NCI-H460 (cell line): Measurements from ENCODE around the gene KCNT1. TPM values are rescaled to one million over a fixed set of nuclear protein-coding genes. Genes with fewer than 3 reads are reported as not detected.

Experiments
- DNase-seq: peaks from one replicate; pipeline ENCODE4 v3.0.0-alpha.2; 2016; ENCODE audit warnings: low read depth; ENCODE audit errors: extremely low read depth
- total RNA-seq: library from RNA; depleted of rRNA; stranded (reverse); fragments of >200 nt; shearing (Covaris generic); gene quantifications from 2 replicates; pipeline ENCODE4 v1.2.3, GENCODE V29; 2014

Gene KCNT1
- total RNA-seq, 1 experiment from 2014 or later: not detected

- DNase-seq: no peak
Measured at GRCh38 chr9:135761150-135761844, 59.3 kb downstream of the KCNT1 start.

GRCh38 chr9:135761845-135762168 lies 59.8 kb downstream of the KCNT1 start:
- no peak for DNase-seq

GRCh38 chr9:135762921-135763320 lies 60.9 kb downstream of the KCNT1 start:
- no peak for DNase-seq

GRCh38 chr9:135763716-135764446 lies 61.9 kb downstream of the KCNT1 start:
- no peak for DNase-seq

- DNase-seq: no peak
Measured at GRCh38 chr9:135764731-135765130, 62.7 kb downstream of the KCNT1 start.

GRCh38 chr9:135765416-135765815 lies 63.4 kb downstream of the KCNT1 start:
- no peak for DNase-seq

GRCh38 chr9:135766251-135766650 lies 64.3 kb downstream of the KCNT1 start:
- DNase-seq: no peak

DNA sequence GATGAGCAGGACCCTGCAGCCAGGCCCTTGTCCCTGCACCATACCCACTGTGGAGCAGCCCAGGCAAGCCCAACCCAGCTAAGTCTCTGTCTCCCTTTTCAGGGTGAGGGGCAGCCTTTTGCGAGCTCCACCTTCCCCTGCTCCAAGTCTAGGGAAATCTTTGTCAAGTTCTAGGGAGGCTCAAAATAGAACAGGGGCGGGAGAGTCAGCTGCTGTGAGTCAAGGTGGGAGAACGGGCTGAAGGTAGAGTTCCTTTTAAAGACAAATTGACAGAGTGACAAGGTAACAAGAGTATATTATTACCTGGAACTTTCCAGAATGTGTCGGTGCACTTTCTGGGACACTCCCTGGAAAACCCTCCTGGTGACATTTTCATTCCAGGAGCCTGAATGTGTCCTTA lies 64.7 kb downstream of the KCNT1 start:
- no peak for DNase-seq

GRCh38 chr9:135768516-135769218 lies 66.7 kb downstream of the KCNT1 start:
- no peak for DNase-seq

DNA sequence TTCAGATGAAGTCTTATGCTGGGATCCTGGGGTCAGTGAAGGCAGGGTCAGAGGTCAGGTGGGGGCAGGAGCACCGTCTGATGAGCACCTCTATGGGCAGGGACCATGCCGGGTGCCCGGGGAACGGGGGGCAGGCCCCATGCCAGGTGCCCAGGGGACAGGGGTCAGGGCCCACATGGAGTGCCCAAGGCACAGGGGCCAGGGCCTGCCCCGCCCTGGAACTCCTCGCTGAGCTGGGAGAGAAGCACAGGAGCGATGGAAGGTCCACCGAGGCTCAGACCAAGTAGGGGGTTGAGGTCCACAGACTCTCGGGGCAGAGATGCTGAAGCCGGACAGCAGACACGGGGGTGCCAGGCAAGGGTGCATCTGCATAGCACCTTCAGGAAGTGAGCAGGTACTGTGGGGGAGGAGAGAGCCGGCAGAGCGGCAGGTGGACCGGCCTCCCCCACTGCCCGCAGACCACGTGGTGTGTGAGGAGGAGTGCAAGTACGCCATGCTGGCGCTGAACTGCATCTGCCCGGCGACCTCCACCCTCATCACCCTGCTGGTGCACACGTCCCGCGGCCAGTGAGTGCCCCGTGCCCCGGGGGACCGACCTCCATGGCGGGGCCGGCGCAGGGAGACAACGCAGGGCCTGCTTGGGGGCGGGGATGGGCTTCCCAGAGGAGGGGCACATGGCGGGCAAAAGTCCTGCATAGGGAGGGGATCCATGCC lies 67.7 kb downstream of the KCNT1 start:
- DNase-seq: no peak

- DNase-seq: no peak
Measured at GRCh38 chr9:135770203-135770535, 68.2 kb downstream of the KCNT1 start.

DNA sequence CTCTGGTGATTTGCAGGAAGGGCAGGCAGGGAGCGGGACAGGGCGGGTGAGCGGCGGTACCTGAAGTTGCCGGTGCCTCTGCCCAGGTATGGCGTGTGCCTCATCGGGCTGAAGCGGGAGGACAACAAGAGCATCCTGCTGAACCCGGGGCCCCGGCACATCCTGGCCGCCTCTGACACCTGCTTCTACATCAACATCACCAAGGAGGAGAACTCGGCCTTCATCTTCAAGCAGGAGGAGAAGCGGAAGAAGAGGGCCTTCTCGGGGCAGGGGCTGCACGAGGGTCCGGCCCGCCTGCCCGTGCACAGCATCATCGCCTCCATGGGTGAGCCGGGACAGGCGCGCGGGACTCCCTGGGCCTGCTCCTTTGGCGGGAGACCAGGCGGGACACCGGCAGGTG lies 68.8 kb downstream of the KCNT1 start:
- no peak for DNase-seq

DNA sequence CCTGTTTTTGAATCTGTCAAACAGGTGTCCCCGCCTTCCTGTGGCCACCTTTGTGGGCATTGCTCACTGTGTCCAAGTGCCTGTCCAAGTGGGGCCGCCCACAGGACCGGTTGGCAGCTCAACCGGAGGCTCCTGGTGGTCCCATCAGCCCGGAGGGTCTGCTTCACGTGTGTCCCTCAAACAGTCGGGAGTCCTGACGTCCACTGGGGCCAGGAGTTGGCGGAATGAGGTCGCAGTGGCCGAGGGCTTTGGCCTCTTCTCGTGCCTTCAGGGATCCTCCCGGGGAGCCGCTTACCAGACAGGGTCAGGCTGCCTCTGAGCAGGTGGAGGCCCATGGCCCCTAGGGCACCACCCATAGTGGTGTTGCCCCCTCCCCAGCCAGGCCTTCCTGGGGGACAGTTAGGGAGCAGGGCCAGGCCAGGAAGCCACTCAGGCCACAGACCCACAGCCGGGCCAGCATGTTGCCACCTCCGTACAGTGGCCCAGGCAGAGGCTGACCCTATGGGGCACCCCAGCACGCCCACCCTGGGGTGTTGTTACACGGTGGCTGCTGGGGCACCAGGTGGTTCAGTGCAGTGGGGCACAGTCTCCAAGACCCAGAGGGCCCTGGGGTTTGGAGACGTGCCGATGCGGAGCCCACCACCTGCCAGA lies 69.5 kb downstream of the KCNT1 start:
- no peak for DNase-seq

DNA sequence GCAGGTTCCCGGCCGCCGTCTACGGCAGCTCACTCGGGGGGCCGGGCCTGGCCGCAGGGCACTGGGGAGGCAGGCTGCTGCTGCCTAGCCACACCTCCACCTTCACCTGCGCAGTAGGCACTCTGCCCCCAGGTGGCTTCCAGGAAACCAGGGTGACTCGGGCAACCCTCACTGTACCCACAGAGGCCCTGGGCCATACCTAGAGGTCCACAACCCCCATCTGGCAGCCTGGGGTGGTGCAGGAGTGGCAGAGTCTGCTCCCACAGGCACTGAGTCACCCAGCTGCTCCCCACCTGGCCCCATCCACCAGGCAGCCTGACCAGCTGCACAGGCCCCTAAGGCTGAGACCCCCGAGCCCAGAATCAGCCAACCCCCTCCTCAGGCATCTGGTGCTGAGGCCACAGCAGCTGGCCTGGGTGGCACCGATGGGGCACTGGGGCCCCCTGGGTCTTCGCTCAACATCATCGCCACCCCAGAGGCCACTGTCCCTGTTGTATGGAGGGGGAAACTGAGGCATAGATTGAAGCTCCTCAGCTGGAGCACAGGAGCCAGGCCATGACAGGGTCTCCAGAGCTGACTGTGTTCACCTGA lies 70.2 kb downstream of the KCNT1 start:
- no peak for DNase-seq

- no peak for DNase-seq
Measured at GRCh38 chr9:135772702-135773493, 70.9 kb downstream of the KCNT1 start.

DNA sequence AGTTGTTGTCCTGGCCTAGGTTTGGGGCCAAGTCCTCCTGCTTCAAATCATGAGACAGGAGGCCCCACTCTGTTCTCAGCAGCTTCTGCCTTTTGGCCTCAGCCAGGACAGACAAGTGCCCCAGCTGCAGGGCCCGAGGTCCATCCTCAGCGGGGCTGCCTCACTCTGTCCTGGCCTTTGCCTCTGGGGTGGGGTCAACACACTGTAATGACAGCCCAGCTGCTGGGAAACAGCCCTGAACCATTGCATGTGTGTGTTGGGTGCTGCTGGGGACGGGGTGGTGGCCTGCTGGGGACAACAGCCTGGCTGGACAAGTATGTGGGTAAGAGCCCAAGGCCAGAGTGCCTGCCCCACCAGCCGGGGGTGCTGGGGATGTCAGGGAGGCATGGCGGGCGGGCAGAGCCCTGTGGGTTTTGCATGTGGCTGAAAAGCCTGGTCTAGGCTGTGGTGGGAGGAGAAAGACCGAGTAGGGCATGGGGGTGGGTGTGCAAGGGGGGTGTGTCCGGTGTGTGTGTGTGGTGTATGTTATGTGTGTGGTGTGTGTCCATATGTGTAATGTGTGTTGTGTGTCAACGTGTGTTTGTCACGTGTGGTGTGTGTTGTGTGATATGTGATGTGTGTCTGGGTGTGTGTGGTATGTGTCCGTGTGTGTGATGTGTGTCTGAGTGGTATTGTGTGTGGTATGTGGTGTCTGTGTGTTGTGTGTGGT lies 71.7 kb downstream of the KCNT1 start:
- no peak for DNase-seq

- DNase-seq: no peak
Measured at GRCh38 chr9:135774239-135774747, 72.3 kb downstream of the KCNT1 start.

DNA sequence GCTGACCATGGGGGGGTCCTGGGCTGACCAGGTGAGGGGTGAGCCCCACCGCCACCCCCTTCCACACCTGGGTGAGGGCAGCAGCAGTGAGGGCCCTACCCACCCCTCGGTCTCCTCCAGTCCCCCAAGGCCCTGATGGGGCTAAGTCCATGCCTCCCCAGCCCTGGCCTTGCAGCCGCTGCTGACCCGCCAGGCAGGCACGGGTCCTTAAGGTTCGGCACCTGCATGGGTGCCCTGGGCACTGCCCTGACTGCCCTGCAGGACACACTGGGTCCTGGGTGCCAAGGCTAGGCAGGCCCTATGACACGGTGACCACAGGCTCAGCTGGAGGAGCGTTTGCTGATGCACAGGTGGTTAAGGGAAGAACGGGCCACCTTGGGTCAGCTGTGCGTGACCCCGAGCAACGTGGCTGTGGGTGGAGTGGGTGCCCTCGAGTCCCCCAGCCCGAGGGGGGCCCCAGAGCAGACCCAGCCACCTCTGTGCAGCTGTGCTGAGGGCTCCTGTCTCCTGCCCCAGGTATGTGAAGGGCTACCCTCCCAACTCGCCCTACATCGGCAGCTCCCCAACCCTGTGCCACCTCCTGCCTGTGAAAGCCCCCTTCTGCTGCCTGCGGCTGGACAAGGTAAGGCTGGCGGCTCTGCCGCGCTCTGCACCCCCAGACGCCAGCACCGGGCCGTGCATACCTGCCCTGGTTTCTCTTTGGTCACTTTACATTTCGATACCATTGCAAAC lies 73.0 kb downstream of the KCNT1 start:
- no peak for DNase-seq
